ENCODE data around the gene PDK1. TPM values are rescaled to one million over a fixed set of nuclear protein-coding genes. Genes with fewer than 3 reads are reported as not detected.
A peak's percentile ranks its signal among the peaks of the same experiment; 100 is the strongest.

PDK1 gene
- polyA plus RNA-seq, 1 experiment = 40.0 TPM

- POLR2A ChIA-PET = no interaction called here
- Histone ChIP-seq H3K36me3 (ENCODE audit: control insufficient read depth, insufficient read depth, low read length) (no peaks in the 10 kb centered on the region), H3K4me3 (ENCODE audit: low read depth, low read length) (no peak overlapping the region), H3K27me3 (ENCODE audit: control insufficient read depth, insufficient read depth, low read length) (no peaks in the 10 kb centered on the region)
- DNase-seq (ENCODE audit: low read depth) = peak; percentile 77
- CTCF ChIA-PET = interaction anchor here (1.1 kb wide), 1 partner anchor 9 kb away, joined by 3 read pairs; no protein-coding TSS in a partner anchor
- TF ChIP-seq, protein P1, sequence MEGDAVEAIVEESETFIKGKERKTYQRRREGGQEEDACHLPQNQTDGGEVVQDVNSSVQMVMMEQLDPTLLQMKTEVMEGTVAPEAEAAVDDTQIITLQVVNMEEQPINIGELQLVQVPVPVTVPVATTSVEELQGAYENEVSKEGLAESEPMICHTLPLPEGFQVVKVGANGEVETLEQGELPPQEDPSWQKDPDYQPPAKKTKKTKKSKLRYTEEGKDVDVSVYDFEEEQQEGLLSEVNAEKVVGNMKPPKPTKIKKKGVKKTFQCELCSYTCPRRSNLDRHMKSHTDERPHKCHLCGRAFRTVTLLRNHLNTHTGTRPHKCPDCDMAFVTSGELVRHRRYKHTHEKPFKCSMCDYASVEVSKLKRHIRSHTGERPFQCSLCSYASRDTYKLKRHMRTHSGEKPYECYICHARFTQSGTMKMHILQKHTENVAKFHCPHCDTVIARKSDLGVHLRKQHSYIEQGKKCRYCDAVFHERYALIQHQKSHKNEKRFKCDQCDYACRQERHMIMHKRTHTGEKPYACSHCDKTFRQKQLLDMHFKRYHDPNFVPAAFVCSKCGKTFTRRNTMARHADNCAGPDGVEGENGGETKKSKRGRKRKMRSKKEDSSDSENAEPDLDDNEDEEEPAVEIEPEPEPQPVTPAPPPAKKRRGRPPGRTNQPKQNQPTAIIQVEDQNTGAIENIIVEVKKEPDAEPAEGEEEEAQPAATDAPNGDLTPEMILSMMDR (IDR thresholded peaks at IDR 0.05; ENCODE audit: insufficient read depth, low read depth, low read length) = no peak
Observed at GRCh38 chr2:172647439-172647838, 91.5 kb downstream of the PDK1 start.

- Histone ChIP-seq H3K36me3 (ENCODE audit: control insufficient read depth, insufficient read depth, low read length) (no peaks in the 10 kb centered on the region), H3K4me3 (ENCODE audit: low read depth, low read length) (no peak overlapping the region), H3K27me3 (ENCODE audit: control insufficient read depth, insufficient read depth, low read length) (no peaks in the 10 kb centered on the region)
- POLR2A ChIA-PET = interaction anchor here (1.5 kb wide), 1 partner anchor 38 kb away, joined by 3 read pairs; no protein-coding TSS in a partner anchor
- DNase-seq (ENCODE audit: low read depth) = peak; percentile 79
- CTCF ChIA-PET = interaction anchor here (1.7 to 2.4 kb wide), 2 partner anchors 11 to 20 kb away, joined by 4 to 12 read pairs; no protein-coding TSS in a partner anchor
- TF ChIP-seq, protein P1 (IDR thresholded peaks at IDR 0.05; ENCODE audit: insufficient read depth, low read depth, low read length) = no peak
Observed at GRCh38 chr2:172655091-172655837, 99.4 kb downstream of the PDK1 start.

DNA sequence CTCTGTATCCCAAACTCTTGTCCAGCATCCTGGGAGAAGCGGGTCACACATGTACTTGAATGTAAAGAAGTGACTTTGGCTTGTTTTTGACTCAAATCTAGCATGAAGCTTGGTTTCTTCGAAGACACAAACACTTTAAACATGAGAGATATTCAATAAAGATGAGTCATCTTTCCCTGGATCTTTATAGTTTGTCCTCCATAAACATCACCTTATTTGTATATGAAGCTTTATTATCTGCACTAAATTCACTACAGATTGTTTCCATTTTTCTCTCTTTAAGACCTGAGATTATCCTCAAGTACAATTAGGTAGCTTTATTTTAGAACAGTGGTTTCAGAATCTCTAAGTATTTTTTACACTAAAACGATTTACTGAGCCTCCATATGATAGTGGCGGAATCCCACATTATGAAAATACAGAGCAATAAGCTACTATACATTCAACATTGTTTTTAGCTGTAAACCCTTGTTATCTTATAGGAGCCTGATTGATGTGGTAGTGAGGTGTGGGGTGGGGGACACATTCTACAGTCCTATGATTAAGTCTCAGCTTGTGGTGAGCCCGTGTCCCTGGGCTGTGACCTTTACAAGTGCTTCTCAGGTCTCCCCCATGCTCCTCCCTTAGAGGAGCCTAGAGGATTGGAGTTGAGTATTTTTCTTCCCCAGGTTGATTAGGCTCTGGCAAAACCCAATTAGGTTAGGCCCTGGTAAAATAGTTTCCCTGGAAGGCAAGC lies 100.1 kb downstream of the PDK1 start:
- DNase-seq (ENCODE audit: low read depth) = no peak
- ChIA-PET CTCF (interaction anchor here (1.7 to 2.4 kb wide), 2 partner anchors 11 to 19 kb away, joined by 4 to 12 read pairs; no protein-coding TSS in a partner anchor), POLR2A (interaction anchor here (1.5 kb wide), 1 partner anchor 37 kb away, joined by 3 read pairs; no protein-coding TSS in a partner anchor)
- no peak overlapping the region for H3K4me3 ChIP-seq (ENCODE audit: low read depth, low read length)
- H3K27me3 ChIP-seq (ENCODE audit: control insufficient read depth, insufficient read depth, low read length) = no peaks in the 10 kb centered on the region
- TF ChIP-seq, protein P1 (IDR thresholded peaks at IDR 0.05; ENCODE audit: insufficient read depth, low read depth, low read length) = no peak
- no peaks in the 10 kb centered on the region for H3K36me3 ChIP-seq (ENCODE audit: control insufficient read depth, insufficient read depth, low read length)

Small RNAs within 50 kb of the gene (small RNA-seq; reads per million reads assigned to genes)
- not detected for gene RF00019 (ENCODE audit: insufficient read length, low read depth, low replicate concordance)

Other genes starting within 250 kb of the PDK1 start
- gene ITGA6, start 128.5 kb upstream of the PDK1 start, polyA plus RNA-seq (2011; rRNA removed) = 2.9 and 5.6 TPM in 2 replicates
- 0.42 and 0.60 TPM in 2 replicates for gene RAPGEF4, start 179.8 kb downstream of the PDK1 start, polyA plus RNA-seq (2011; rRNA removed)